Endothelial cell of umbilical vein (primary cell): ENCODE results near the gene TUBB4A.

Source experiments
- CTCF ChIP-seq, 2 donors: IDR thresholded peaks; 1 replicate in 1 of 2; 2 replicates in 1 of 2; pipeline ENCODE4 v1.5.1; 2011; ENCODE audit warnings: low read length in 2 of 2, mild to moderate bottlenecking in 2 of 2, moderate library complexity in 2 of 2, control low read depth in 1 of 2, inconsistent platforms in 1 of 2, low read depth in 1 of 2; ENCODE audit not compliant: insufficient read depth in 1 of 2; ENCODE audit errors: extremely low read depth in 1 of 2
- EZH2 ChIP-seq: IDR thresholded peaks from 2 replicates; pipeline ENCODE4 v1.6.1; 2012; ENCODE audit warnings: borderline replicate concordance, low read depth, mild to moderate bottlenecking, moderate library complexity, low read length, inconsistent platforms; ENCODE audit not compliant: severe bottlenecking
- FOS ChIP-seq: IDR thresholded peaks from 2 replicates; pipeline ENCODE4 v1.6.1; 2011; ENCODE audit warnings: mild to moderate bottlenecking, low read length, moderate library complexity, borderline replicate concordance; ENCODE audit not compliant: insufficient read depth
- GATA2 ChIP-seq: IDR thresholded peaks from 2 replicates; pipeline ENCODE4 v1.7.0; 2011; ENCODE audit warnings: low read depth, mild to moderate bottlenecking, moderate library complexity, mixed read lengths, low read length; ENCODE audit not compliant: insufficient read length, insufficient read depth
- POLR2A ChIP-seq: IDR thresholded peaks from 2 replicates; pipeline ENCODE4 v1.6.1; 2012; ENCODE audit warnings: low read depth, mild to moderate bottlenecking, control low read depth, low read length
- POLR2AphosphoS5 ChIP-seq: IDR thresholded peaks from 2 replicates; pipeline ENCODE4 v1.6.1; 2012; ENCODE audit warnings: low read depth, mild to moderate bottlenecking, control low read depth, low read length, moderate library complexity; ENCODE audit not compliant: insufficient read depth

DNA sequence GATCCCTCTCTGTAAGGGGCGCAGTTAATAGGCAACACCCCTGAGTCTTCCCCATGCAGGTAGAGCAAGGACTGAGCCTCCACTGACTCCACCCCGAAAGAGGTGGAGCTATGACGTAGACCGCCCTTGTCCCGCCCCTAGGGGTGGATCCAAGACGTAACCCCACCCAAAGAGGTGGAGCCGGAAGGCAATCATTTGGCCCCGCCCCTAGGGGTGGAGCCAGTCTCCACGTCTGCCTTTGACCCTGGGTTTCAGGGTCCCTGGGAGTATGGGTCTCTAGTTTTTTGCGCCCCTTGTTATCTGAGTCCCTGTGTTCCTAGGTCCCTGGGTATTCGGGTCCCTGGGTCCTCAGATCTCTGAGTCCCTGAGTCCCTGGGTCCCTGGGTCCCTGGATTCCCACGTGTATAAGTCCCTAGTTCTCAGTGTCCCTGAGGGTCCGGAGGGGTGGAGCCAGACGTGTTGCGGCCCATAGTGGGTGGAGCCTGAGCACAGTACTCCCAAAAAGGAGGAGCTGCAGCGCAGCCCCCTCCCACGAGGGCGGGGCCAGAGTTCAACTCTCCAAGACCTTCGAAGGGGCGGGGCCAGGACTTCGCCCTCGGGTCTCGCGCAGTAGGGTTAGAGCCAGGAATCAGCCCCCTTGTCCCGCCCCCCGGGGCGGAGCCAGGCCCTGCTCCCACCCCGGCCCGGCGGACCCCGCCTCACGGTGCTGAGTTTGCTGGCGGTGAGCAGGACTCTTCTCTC is 25.8 kb downstream of the TUBB4A start:
- TF ChIP-seq CTCF (IDR thresholded peaks at IDR 0.05; ENCODE audit: extremely low read depth in 1 of 2, insufficient read depth in 1 of 2, low read depth in 1 of 2, low read length in 2 of 2) (no peak), EZH2 (no peak), FOS (no peak), POLR2AphosphoS5 (no peak), GATA2 (no peak), POLR2A (no peak)
